Neuron (in vitro differentiated cells): ENCODE data around the gene GRAMD1A.
"Not testable (repeated sequence)": the region's sequence is repeated elsewhere in the genome, so short reads cannot be mapped to it uniquely, and the experiment has no call there.

Source experiments
- H2AFZ ChIP-seq: one replicate; pipeline ENCODE4 v1.6.1; 2013; ENCODE audit warnings: low read depth, mild to moderate bottlenecking, inconsistent platforms, low read length, moderate library complexity
- H3K27me3 ChIP-seq: one replicate; pipeline ENCODE4 v1.6.1; 2013; ENCODE audit warnings: low read length; ENCODE audit not compliant: insufficient read depth
- H3K36me3 ChIP-seq: one replicate; pipeline ENCODE4 v1.6.1; 2013; ENCODE audit warnings: low read length; ENCODE audit not compliant: insufficient read depth
- H3K4me1 ChIP-seq: one replicate; pipeline ENCODE4 v1.6.1; 2013; ENCODE audit warnings: low read length; ENCODE audit not compliant: insufficient read depth
- H3K4me3 ChIP-seq: 2 replicates; pipeline ENCODE4 v1.5.1; 2013; ENCODE audit warnings: mild to moderate bottlenecking, low read length, moderate library complexity
- H3K9me3 ChIP-seq: one replicate; pipeline ENCODE4 v1.6.1; 2013; ENCODE audit warnings: low read length

GRAMD1A gene

DNA sequence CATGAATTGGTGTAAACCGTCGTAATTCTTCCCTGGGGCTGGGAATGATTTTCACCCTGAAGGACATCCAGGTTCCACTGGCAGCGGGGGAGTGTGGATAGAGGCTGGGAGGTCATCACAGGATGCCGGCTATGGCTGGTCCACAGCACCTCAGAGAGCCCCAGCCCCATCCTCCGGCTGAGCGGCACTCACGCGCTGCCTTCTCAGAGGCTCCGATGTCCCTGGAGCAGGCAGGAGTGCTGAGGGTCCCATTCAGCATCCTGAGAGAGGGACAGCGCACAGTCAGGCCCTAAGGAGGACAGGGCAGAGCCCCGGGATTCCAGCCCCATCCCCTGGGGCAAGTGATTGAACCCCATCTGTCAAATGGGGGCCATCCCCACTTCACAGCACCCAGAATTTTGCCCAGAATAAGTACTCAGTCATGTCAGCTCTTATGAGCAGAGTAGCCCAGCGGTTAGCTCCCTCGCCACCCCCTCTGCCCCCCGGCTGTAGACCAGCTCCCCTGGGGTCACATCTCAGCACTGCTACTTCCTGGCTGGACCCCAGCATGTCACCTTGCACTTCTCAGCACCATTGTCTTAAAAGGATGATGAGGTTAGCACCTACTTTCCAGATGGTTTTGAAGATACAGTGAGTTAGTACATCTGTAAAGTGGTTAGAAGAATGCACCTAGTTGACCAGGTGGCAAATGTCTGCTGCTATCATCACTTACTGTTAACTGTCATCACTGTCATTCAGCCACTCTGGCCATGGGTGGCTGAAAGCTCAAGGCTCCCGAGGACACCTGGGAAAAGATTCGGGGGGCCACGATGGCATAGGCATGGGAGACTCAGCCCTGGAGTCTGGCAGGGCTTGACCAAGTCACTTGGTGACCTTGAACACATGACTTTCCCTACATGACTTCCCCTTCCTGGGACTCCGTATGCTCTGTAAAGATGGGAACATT lies 11.9 kb downstream of the GRAMD1A start:
- Histone ChIP-seq H3K4me1 (no peaks in the 10 kb centered on the region), H3K36me3 (peaks cover 63% of the 10 kb centered on the region), H3K27me3 (no peaks in the 10 kb centered on the region), H3K9me3 (no peaks in the 10 kb centered on the region), H3K4me3 (no peak overlapping the region), H2AFZ (no peak overlapping the region)

DNA sequence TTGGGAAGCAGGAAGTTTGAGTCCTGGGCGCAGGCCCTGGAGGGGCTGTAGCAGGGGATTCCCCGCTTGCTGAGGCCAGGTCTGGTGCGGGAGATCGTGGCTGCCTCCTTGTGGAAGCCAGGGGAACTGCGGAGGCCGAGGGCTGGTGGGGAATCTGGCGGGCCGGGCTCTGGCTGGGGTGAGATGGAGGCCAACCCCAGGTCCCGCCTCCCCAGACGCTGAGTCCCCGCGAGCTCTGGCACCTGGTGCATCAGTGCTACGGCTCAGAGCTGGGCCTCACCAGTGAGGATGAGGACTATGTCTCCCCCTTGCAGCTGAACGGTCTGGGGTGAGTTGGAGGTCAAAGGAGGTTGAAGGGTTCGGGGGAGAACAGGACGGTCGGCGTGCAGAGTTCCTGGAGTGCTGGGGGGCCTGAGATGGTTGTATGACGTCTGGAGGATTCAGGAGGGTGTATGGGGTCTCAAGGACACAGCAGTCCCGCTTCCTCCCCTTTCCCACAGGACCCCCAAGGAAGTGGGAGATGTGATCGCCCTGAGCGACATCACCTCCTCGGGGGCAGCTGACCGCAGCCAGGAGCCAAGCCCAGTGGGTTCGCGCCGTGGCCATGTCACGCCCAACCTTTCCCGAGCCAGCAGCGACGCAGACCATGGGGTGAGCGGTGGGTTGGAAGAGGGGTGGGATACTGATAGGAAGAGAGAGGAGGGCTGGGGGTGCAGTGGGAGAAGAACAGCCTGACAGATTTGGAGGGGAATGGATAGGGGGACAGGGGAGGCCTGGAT lies 13.1 kb downstream of the GRAMD1A start:
- Histone ChIP-seq H3K36me3 (peaks cover 73% of the 10 kb centered on the region), H3K9me3 (no peaks in the 10 kb centered on the region), H3K4me3 (no peak overlapping the region), H3K4me1 (no peaks in the 10 kb centered on the region), H3K27me3 (no peaks in the 10 kb centered on the region), H2AFZ (no peak overlapping the region)

DNA sequence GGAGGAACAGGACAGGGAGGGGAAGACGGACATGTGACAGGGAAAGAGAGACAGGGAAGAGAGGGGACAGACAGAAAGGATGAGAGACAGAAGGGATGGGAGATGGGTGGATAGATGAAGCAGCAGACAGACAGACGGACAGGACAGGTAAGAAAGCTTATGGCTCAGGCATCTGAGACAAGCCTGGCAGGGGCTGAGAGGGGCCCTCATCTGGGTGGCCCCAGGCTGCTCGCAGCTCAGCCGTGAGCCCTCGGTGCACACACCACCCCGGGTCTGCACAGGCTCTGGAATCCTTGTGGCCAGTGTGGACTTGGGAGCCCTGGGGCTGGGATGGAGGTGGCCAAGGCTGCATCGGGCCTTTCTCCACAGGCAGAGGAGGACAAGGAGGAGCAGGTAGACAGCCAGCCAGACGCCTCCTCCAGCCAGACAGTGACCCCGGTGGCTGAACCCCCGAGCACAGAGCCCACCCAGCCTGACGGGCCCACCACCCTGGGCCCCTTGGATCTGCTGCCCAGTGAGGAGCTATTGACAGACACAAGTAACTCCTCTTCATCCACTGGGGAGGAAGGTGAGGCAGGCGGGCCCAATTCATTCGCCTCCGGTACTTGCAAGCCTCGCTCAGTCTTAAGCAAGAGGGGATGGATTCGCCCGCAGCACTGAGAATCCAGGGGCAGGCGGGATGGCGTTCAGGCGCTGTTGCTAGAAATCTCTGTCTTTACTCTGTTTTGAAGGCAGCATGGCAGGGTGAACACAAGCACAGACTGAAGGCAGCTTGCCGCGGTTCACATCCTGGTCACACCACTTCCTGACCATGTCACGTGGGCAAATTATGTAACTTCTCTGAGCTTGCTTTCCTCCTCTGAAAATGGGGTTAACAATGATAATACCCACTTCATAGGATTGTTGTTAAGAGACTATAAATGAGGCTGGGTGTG lies 14.0 kb downstream of the GRAMD1A start:
- no peaks in the 10 kb centered on the region for H3K27me3 ChIP-seq
- no peaks in the 10 kb centered on the region for H3K9me3 ChIP-seq
- H2AFZ ChIP-seq: no peak overlapping the region
- H3K36me3 ChIP-seq: peaks cover 76% of the 10 kb centered on the region
- H3K4me3 ChIP-seq: no peak overlapping the region
- no peaks in the 10 kb centered on the region for H3K4me1 ChIP-seq

DNA sequence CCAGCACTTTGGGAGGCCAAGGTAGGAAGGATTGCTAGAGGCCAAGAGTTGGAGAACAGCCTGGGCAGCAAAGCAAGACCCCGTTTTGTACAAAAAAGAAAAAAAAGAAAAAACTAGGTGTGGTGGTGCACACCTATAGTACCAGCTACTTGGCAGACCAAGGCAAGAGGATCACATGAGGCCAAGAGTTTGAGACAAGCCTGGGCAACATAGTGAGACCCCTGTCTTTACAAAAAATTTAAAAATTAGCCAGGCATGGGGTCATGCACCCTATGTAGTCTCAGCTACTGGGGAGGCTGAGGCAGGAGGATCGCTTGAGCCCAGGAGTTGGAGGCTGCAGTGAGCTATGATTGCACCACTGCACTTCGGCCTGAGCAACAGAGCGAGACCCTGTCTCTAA lies 14.7 kb downstream of the GRAMD1A start:
- H3K27me3 ChIP-seq: not testable (repeated sequence)
- peaks cover 76% of the 10 kb centered on the region for H3K36me3 ChIP-seq

DNA sequence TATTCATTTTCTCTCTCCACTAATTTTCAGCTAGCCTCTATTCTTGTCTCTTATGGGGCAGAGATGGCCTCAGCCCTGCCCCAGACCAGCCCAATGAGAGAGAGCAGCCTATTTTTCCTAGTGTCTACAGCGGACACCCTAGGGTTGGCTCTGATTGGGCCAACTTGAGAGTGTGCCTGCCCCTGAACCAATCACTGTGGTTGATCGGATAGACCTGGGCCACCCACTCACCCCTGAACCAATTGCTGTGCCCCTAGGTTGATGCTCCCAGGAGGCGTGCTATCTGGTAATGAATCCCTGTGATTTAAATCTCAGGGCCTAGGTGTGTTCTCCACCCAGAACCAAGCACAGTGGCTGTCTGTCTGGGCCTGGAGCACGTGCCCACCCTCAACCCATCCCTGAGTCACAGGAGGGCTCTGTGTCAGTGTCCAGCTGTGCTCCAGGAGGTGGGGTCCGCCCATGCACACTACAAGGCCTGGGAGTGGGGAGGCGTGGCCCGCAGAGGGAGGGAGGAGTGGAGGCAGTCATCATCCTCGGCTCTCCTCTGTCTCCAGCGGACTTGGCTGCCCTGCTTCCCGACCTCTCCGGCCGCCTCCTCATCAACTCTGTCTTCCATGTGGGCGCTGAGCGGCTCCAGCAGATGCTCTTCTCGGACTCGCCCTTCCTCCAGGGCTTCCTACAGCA lies 15.3 kb downstream of the GRAMD1A start:
- Histone ChIP-seq H2AFZ (no peak overlapping the region), H3K9me3 (no peaks in the 10 kb centered on the region), H3K36me3 (peaks cover 75% of the 10 kb centered on the region), H3K4me1 (no peaks in the 10 kb centered on the region), H3K27me3 (no peaks in the 10 kb centered on the region), H3K4me3 (no peak overlapping the region)

More for the DNA sequence above, 14.7 kb downstream of the GRAMD1A start:
- H3K4me1 ChIP-seq, H2AFZ ChIP-seq, H3K4me3 ChIP-seq, H3K9me3 ChIP-seq: not testable (repeated sequence)

DNA sequence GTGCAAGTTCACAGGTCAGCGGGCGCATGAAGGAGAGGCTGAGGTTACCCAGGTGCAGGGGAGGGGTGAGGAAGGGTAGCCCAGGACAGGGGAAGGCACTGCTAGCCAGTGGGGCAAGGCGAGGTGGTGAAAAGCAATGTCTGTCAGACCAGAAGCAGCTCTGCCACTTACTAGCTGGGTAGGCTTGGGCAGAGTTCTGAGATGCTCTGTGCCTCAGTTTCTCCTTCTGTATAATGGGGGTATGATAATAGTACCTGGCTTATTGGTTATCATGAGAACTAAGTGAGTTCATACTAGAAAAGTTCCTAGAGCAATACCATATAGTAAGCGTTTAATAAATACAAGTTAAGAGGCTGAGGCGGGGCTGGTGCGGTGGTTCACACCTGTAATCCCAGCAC lies 15.8 kb downstream of the GRAMD1A start:
- H2AFZ ChIP-seq: no peak overlapping the region
- H3K36me3 ChIP-seq: peaks cover 77% of the 10 kb centered on the region
- no peaks in the 10 kb centered on the region for H3K27me3 ChIP-seq
- H3K9me3 ChIP-seq: no peaks in the 10 kb centered on the region
- H3K4me3 ChIP-seq: no peak overlapping the region
- H3K4me1 ChIP-seq: no peaks in the 10 kb centered on the region

DNA sequence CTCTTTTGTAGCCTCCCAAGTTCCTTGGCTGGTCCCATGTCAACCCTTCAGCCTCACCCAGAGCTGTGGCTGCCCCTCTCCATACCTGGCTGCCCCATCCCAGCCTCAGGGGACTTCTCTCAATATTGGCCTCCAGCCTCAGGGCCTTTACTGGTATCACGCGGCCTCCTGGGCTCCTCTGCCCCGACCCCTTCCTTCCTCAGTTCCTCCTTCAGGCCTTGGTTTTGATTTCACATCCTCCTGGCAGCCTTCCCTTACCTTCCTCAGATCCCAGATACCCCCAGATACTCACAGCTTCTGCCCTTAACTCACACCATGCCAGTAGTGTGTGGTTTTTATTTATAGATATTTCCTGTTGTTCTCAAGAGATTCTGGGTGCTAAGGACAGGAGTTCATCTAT lies 17.4 kb downstream of the GRAMD1A start:
- H3K36me3 ChIP-seq: peaks cover 77% of the 10 kb centered on the region

DNA sequence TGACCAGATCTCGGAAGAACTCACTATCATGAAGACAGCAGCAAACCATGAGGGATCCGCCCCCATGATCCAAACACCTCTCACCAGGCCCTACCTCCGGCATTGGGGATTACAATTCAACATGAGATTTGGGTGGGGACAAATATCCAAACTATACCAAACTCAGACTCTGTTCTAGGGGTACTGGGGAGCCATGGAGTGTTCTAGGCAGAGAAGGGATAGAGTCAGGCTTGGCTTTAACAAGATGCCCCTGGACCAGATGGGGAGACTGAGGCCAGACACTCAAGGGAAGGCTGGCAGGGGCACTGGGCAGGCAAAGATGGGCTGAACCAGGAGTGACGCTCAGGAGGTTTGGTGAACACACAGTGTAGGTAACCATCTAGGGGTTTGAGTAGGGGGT lies 18.3 kb downstream of the GRAMD1A start:
- H3K36me3 ChIP-seq: peaks cover 78% of the 10 kb centered on the region
- H3K4me1 ChIP-seq: no peaks in the 10 kb centered on the region
- no peaks in the 10 kb centered on the region for H3K27me3 ChIP-seq
- no peak overlapping the region for H2AFZ ChIP-seq
- H3K4me3 ChIP-seq: no peak overlapping the region
- no peaks in the 10 kb centered on the region for H3K9me3 ChIP-seq

More for the DNA sequence above, 17.4 kb downstream of the GRAMD1A start:
- H2AFZ ChIP-seq: no peak overlapping the region
- no peaks in the 10 kb centered on the region for H3K27me3 ChIP-seq
- H3K9me3 ChIP-seq: no peaks in the 10 kb centered on the region
- no peaks in the 10 kb centered on the region for H3K4me1 ChIP-seq
- H3K4me3 ChIP-seq: no peak overlapping the region

DNA sequence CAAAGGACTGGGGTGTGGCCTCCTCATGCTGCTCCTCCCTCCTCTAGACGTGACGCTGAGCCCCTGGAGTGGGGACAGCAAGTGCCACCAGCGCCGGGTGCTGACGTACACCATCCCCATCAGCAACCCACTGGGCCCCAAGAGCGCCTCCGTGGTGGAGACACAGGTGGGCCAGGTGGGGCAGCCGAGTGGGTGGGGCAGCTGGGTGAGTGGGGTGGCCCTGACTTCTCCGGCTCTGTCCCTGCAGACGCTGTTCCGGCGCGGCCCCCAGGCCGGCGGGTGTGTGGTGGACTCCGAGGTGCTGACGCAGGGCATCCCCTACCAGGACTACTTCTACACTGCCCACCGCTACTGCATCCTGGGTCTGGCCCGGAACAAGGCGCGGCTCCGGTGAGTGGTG lies 19.0 kb downstream of the GRAMD1A start:
- Histone ChIP-seq H3K36me3 (peaks cover 79% of the 10 kb centered on the region), H3K4me3 (no peak overlapping the region), H3K27me3 (no peaks in the 10 kb centered on the region), H2AFZ (no peak overlapping the region), H3K4me1 (no peaks in the 10 kb centered on the region), H3K9me3 (no peaks in the 10 kb centered on the region)

DNA sequence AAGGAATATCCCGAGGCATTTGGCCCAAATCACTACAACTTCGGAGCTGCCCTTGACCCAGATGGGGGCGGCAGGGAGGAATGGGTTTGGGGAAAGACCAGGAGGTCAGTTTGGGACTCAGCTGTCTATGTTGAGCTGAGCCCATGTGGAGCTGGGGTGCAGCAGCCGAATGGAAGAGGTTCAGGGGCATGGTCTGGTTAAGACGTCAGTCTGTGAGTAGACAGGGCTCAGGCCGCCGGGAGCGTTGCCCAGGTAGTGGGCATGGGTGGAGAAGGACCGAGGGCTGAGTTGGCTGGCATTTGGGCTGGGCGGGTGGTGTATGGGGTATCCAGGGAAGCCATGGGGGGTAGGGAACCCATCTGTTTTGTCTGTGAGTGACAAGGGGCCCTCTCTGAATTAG lies 20.9 kb downstream of the GRAMD1A start:
- Histone ChIP-seq H3K27me3 (no peaks in the 10 kb centered on the region), H3K4me1 (no peaks in the 10 kb centered on the region), H3K4me3 (no peak overlapping the region), H3K36me3 (peaks cover 73% of the 10 kb centered on the region), H2AFZ (no peak overlapping the region), H3K9me3 (no peaks in the 10 kb centered on the region)

DNA sequence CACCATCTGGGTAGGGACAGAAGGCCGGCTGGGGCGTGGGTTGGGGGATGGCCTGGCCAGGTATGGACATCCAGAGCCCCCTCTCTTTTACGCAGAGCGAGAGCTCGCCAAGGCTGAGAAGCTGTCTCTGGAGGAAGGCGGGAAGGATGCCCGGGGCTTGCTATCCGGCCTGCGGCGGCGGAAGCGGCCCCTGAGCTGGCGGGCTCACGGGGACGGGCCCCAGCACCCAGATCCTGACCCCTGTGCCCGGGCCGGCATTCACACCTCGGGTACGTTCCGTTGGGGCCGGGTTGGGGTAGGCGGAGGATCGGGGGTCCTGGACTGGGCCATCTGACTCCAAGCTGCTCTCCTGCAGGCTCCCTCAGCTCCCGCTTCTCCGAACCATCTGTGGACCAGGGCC lies 21.5 kb downstream of the GRAMD1A start:
- no peaks in the 10 kb centered on the region for H3K9me3 ChIP-seq
- no peaks in the 10 kb centered on the region for H3K4me1 ChIP-seq
- no peak overlapping the region for H2AFZ ChIP-seq
- no peak overlapping the region for H3K4me3 ChIP-seq
- H3K36me3 ChIP-seq: peaks cover 74% of the 10 kb centered on the region
- H3K27me3 ChIP-seq: no peaks in the 10 kb centered on the region

DNA sequence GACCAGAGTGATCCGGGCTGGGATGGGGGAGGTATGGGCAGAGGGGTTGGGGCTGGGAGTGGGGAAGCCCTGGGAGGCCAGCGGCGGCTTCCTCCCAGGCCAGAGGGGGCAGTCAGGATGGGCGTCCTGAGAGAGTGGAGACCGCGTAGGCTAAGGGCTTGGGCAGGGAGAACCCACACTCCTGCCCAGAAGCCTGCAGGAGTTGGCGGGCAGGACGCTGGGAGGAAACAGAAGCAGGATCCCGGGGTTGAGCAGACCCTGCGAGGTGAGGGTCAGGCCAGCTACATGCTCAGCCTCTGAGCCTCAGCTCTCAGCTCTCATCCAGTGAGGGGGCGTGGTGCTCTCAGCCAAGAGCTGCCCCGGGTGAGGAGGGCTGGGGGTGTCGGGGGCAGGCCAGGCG lies 22.3 kb downstream of the GRAMD1A start:
- H3K27me3 ChIP-seq: no peaks in the 10 kb centered on the region
- H2AFZ ChIP-seq: no peak overlapping the region
- H3K9me3 ChIP-seq: no peaks in the 10 kb centered on the region
- no peak overlapping the region for H3K4me3 ChIP-seq
- H3K36me3 ChIP-seq: peaks cover 79% of the 10 kb centered on the region
- H3K4me1 ChIP-seq: no peaks in the 10 kb centered on the region
